RPMI8226 (cell line): ENCODE results near the gene PNN.
"Not testable (repeated sequence)": the region's sequence is repeated elsewhere in the genome, so short reads cannot be mapped to it uniquely, and the experiment has no call there.

Experiments
- DNase-seq: peaks from one replicate; pipeline ENCODE4 v3.0.0-alpha.2; 2015

The PNN gene

DNA sequence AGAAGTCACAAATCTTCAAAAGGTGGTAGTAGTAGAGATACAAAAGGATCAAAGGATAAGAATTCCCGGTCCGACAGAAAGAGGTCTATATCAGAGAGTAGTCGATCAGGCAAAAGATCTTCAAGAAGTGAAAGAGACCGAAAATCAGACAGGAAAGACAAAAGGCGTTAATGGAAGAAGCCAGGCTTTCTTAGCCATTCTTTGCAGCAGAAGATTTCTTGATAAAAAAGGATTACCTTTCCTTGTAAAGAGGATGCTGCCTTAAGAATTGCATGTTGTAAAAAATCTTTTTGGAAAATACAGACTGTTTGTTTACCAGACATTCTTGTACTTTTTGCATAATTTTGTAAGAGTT lies 6.6 kb downstream of the PNN start:
- DNase-seq, result no peak

DNA sequence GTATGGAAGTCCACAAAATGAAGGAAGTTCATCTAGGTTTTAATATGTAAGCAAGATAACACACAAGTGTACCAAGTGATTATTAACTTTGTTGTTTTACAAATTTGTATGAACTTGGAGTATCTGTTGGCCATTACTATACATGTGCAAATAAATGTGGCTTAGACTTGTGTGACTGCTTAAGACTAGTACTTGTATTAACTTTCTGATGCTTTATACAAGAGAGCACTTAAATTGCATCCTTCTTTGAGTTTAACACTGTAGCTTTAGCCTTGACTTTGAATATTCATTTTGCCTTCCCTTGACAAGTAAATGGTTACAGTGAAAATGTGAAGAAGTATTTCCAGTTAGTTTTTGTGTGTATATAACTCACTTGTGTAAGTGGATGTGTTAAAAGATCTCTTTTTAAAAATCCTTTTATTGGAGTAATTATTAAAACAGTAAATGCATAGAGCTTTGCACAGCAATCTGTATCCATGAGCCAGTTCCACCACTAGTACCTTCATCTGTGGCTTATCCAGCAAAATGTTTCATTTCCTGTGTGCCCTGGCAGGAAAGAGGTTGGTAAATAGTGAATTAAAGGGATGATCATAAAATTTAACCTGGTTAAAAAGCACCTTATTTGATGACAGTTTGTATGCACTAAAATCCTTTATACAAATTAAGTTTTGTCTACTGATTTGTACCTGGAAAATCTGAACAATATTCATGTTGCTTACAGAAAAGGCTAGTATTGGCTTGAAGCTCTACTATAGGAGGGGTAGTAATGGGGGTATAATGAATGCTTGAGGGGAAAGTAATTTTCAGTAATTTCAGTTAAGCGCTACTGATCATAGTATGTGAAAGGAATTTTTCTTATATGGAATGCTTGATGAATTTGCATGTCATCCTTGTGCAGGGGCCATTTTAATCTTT lies 8.0 kb downstream of the PNN start:
- no peak for DNase-seq

DNA sequence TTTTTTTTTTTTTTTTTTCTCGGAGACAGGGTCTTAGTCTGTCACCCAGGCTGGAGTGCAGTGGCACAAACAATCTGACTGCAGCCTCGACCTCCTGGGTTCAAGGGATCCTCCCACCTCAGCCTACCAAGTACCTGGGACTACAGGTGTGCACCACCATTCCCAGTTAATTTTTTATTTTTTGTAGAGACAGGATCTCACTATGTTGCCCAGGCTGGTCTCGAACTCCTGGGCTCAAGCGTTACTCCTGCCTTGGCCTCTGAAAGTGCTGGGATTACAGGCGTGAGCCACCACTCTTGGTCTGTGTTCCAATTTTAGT lies 8.6 kb downstream of the PNN start:
- DNase-seq, result not testable (repeated sequence)

DNA sequence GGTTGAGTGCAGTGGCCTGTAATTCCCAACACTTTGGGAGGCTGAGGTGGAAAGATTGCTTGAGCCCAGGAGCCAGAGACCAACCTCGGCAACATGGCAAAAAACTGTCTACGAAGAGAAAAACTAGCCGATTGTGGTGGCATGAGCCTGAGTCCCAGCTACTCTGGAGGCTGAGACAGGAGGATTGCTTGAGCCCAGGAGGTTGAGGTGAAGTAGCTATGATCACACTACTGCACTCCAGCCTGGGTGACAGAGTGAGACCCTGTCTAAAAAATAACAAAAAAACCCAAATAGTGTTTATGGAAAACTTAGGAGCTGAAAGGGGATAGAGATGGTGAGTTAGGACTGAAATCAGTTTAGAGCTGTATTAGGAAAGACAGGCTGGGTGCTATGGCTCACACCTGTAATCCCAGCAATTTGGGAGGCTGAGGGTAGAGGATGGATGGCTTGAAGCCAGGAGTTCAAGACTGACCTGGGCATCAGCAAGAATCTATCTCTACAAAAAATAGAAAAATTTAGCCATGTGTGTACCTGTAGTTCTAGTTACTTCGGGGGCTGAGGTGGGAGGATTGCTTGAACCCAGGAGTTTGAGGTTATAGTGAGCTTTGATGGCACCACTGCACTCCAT lies 9.7 kb downstream of the PNN start:
- DNase-seq, result no peak

- DNase-seq, result no peak
Measured at GRCh38 chr14:39185256-39186049, 10.4 kb downstream of the PNN start.

- no peak for DNase-seq
Measured at GRCh38 chr14:39186941-39187525, 12.0 kb downstream of the PNN start.

DNA sequence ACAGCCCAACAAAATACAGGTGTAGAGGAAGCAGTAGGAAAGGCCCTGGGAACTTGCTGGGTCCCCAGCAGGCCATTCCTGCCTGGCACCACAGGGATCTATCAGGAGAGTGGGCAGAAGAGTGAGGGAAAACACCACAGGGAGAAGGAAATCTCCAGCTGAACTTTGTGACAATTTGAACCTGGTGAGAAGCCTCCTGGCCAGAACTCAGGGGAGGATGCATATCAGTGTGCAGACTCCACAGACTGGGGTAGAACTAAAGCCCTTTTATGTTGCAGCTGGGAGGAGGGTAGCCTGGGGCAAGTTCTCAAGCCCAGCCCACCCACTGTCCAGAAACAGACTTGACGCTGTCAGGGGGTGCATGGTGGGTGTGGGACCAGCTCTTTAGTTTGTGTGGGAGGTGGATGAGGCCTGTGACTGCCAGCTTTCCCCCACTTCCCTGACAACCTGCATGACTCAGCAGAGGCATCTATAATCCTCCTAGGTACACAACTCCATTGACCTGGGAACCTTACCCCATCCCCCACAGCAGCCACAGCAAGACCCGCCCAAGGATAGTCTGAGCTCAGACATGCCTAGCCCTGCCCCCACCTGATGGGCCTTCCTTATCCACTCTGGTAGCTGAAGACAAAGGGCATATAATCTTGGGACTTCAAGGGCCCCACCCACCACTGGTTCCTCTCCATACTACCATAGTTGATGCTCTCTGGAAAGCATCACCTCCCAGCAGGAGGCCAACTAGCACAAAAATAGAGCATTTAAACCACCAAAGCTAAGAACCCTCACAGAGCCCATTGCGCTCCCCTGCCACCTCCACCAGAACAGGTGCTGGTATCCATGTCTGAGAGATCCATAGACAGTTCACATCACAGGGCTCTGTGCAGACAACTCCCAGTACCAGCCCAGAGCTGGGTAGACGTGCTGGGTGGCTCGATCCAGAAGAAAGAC lies 28.9 kb downstream of the PNN start:
- no peak for DNase-seq

GRCh38 chr14:39207430-39207829 lies 32.4 kb downstream of the PNN start:
- DNase-seq, result not testable (repeated sequence)

DNA sequence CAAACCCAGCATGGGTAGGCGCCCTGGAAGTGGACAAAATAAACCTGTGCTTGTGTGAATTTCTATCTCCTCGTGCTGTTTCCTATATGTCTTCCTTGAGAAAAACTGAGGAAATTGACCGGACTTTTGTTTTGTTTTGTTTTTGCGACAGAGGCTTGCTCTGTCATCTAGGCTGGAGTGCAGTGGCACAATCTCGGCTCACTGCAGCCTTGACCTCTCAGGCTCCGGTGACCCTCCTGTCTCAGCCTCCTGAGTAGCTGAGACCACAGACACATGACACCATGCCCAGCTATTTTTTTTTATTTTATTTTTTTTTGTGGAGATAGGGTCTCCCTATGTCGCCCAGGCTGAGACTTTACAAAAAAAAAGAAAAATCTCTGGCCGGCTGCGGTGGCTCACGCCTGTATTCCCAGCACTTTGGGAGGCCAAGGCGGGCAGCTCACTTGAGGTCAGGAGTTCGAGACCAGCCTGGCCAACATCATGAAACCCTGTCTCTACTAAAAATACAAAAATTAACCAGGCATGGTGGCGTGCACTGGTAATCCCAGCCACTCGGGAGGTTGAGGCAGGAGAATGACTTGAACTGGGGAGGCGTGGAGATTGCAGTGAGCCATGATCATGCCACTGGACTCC lies 36.2 kb downstream of the PNN start:
- DNase-seq, result no peak

GRCh38 chr14:39212034-39212433 lies 37.0 kb downstream of the PNN start:
- no peak for DNase-seq

- DNase-seq, result no peak
Measured at GRCh38 chr14:39212693-39213092, 37.6 kb downstream of the PNN start.

GRCh38 chr14:39217214-39217879 lies 42.3 kb downstream of the PNN start:
- no peak for DNase-seq

- peak; percentile 80 for DNase-seq
Measured at GRCh38 chr14:39218171-39218769, 43.2 kb downstream of the PNN start.

GRCh38 chr14:39219075-39219499 lies 44.0 kb downstream of the PNN start:
- DNase-seq, result peak; percentile 12

- DNase-seq, result not testable (repeated sequence)
Measured at GRCh38 chr14:39220473-39220872, 45.4 kb downstream of the PNN start.

DNA sequence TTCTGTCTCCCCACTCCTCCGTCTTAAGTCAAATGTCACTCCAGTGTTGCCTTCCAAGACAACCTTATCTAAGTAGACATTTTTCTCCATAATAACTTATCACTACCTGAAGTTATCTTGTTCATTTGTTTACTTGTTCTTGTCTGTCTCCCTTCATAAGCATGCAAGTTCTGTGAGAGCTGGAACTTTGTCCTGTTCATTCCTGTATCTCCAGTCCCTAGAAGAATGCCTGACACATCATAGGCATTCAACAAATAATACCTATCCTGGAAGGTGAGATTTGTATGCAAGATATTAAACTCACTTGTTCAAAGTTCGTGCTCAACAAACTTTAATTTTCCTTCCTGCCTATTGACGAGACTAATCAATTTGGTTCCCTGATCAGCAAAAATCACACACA lies 53.0 kb downstream of the PNN start:
- DNase-seq, result no peak

GRCh38 chr14:39228509-39229221 lies 53.6 kb downstream of the PNN start:
- DNase-seq, result no peak

DNA sequence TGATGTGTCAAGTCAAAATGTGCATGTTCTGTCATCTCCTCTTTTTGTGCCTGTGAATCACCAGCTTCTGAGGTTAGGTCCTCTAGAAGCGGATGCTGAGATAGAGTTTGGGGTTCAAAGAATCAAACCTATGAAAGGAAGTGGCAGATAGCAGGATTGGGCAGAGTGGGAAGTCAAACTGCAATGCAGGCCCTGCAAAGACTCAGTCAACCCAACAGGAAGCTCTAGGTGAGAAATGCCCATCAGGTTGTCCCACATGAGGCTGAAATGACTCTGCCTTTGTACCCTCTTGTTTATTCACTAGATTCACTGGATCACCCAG lies 54.1 kb downstream of the PNN start:
- DNase-seq, result no peak

DNA sequence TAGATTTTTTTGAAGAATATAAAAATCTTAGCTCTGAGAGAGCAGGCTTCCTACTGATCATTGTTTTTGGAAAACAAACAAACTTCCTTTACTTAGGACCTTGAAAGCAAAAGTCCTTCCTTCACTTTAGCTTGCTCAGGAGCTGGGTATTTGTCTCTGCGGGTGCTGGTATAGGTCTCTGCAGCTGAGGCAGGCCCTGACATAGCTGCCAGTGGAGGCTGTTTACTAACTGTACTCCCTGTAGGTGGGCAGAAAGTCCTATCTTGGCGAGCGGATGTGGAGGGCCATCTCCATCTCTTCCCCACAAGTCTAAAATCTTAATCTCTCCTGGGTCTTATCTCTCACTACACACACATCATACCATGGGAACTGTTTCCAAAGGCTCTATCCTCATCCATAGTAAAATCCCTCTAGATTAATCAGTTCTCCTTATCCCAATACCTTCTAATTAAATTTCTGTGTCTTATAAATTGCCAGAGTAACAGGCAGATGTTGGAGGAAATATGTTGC lies 54.6 kb downstream of the PNN start:
- DNase-seq, result no peak
